WTC11 (cell line): Measurements from ENCODE around the gene C9orf153. TPM values are rescaled to one million over a fixed set of nuclear protein-coding genes. Genes with fewer than 3 reads are reported as not detected.

Experiments
- ATAC-seq: fragments of 200-7000 bp; cut with Tn5 transposase; 2 replicates; pipeline ENCODE4 v1.10.0; 2021; ENCODE audit warnings: mild to moderate bottlenecking, moderate library complexity
- CTCF ChIA-PET: fragments of 300-600 bp; sonication (Branson Sonifier 250); formaldehyde crosslinking; loops from one replicate; lab custom pipeline; 2021; ENCODE audit warnings: antibody characterized with exemption; lab: Charles Lee
- POLR2A ChIA-PET: fragments of 350-600 bp; sonication (Branson Sonifier 250); formaldehyde crosslinking; loops from one replicate; lab custom pipeline; 2021; ENCODE audit warnings: antibody characterized with exemption; lab: Charles Lee
- DNase-seq: peaks from one replicate; pipeline ENCODE4 v3.0.0; 2021; ENCODE audit warnings: low spot score
- H3K27ac Mint-ChIP-seq: 2 replicates; pipeline ENCODE4 v1.8.0; 2021; ENCODE audit warnings: mixed read lengths
- H3K27me3 Mint-ChIP-seq: 2 replicates; pipeline ENCODE4 v1.8.0; 2021; ENCODE audit warnings: low read depth, mild to moderate bottlenecking, moderate library complexity, mixed read lengths
- H3K36me3 Mint-ChIP-seq: 2 replicates; pipeline ENCODE4 v1.8.0; 2021; ENCODE audit warnings: mixed read lengths
- H3K4me1 Mint-ChIP-seq: 2 replicates; pipeline ENCODE4 v1.8.0; 2022; ENCODE audit warnings: mixed read lengths
- H3K4me3 Mint-ChIP-seq: 2 replicates; pipeline ENCODE4 v1.8.0; 2021; ENCODE audit warnings: mild to moderate bottlenecking, moderate library complexity, mixed read lengths
- H3K9me3 Mint-ChIP-seq: 2 replicates; pipeline ENCODE4 v1.8.0; 2021; ENCODE audit warnings: mixed read lengths
- CREM ChIP-seq: sonication (generic); formaldehyde crosslinking; IDR thresholded peaks from 2 replicates; pipeline ENCODE4 v1.8.1; 2022; ENCODE audit warnings: mild to moderate bottlenecking, missing genetic modification reagents, moderate library complexity
- GABPB1 ChIP-seq: sonication (generic); formaldehyde crosslinking; IDR thresholded peaks from 2 replicates; pipeline ENCODE4 v1.8.1; 2023; ENCODE audit warnings: mild to moderate bottlenecking, missing genetic modification reagents
- JUN ChIP-seq: sonication (generic); formaldehyde crosslinking; IDR thresholded peaks from 2 replicates; pipeline ENCODE4 v1.8.0; 2023; ENCODE audit warnings: mild to moderate bottlenecking, missing genetic modification reagents
- OVOL2 ChIP-seq: fragments of 250-450 bp; sonication (Bioruptor Pico); IDR thresholded peaks from 2 replicates; pipeline ENCODE4 v1.9.0; 2021; ENCODE audit warnings: mild to moderate bottlenecking, borderline replicate concordance
- SMAD4 ChIP-seq: sonication (generic); formaldehyde crosslinking; IDR thresholded peaks from 2 replicates; pipeline ENCODE4 v1.8.0; 2022; ENCODE audit warnings: mild to moderate bottlenecking, missing genetic modification reagents
- SOX15 ChIP-seq: fragments of 250-450 bp; sonication (Bioruptor Pico); IDR thresholded peaks from 2 replicates; pipeline ENCODE4 v1.9.0; 2021; ENCODE audit warnings: mild to moderate bottlenecking
- SP1 ChIP-seq: sonication (generic); formaldehyde crosslinking; conservative IDR thresholded peaks from 2 replicates; pipeline ENCODE4 v1.8.1; 2022; ENCODE audit warnings: missing genetic modification reagents
- ZNF396 ChIP-seq: fragments of 250-450 bp; sonication (Bioruptor Pico); IDR thresholded peaks from 2 replicates; pipeline ENCODE4 v1.8.0; 2021; ENCODE audit warnings: mild to moderate bottlenecking, moderate library complexity, borderline replicate concordance
- ZNF423 ChIP-seq: fragments of 250-450 bp; sonication (Bioruptor Pico); IDR thresholded peaks from 2 replicates; pipeline ENCODE4 v2.1.2; 2022; ENCODE audit warnings: mild to moderate bottlenecking, moderate library complexity
- ZNF671 ChIP-seq: fragments of 250-450 bp; sonication (Bioruptor Pico); IDR thresholded peaks from 2 replicates; pipeline ENCODE4 v1.8.0; 2021; ENCODE audit warnings: mild to moderate bottlenecking
- total RNA-seq: library from RNA; stranded (reverse); gene quantifications from 3 replicates; pipeline ENCODE4 v1.2.3, GENCODE V29; 2021
- TF ChIP-seq, protein P1 (sequence below): sonication (generic); formaldehyde crosslinking; IDR thresholded peaks from 2 replicates; pipeline ENCODE4 v1.8.0; 2022; ENCODE audit warnings: mild to moderate bottlenecking, missing genetic modification reagents
- TF ChIP-seq, protein P2 (sequence below): sonication (generic); formaldehyde crosslinking; conservative IDR thresholded peaks from 2 replicates; pipeline ENCODE4 v1.8.1; 2022; ENCODE audit warnings: mild to moderate bottlenecking, missing genetic modification reagents
- TF ChIP-seq, protein P3 (sequence below): sonication (generic); formaldehyde crosslinking; IDR thresholded peaks from 2 replicates; pipeline ENCODE4 v1.8.1; 2022; ENCODE audit warnings: mild to moderate bottlenecking, moderate library complexity, missing genetic modification reagents
- TF ChIP-seq, protein P4 (sequence below): sonication (generic); formaldehyde crosslinking; IDR thresholded peaks from 2 replicates; pipeline ENCODE4 v1.8.0; 2023; ENCODE audit warnings: missing genetic modification reagents
- TF ChIP-seq, protein P5 (sequence below): sonication (generic); formaldehyde crosslinking; IDR thresholded peaks from 2 replicates; pipeline ENCODE4 v1.8.1; 2022; ENCODE audit warnings: missing genetic modification reagents, borderline replicate concordance
- TF ChIP-seq, protein P6 (sequence below): fragments of 250-450 bp; sonication (Bioruptor Pico); IDR thresholded peaks from 2 replicates; pipeline ENCODE4 v1.8.0; 2021; ENCODE audit warnings: mild to moderate bottlenecking

C9orf153 gene
- total RNA-seq, 1 experiment from 2014 or later, result not detected

DNA sequence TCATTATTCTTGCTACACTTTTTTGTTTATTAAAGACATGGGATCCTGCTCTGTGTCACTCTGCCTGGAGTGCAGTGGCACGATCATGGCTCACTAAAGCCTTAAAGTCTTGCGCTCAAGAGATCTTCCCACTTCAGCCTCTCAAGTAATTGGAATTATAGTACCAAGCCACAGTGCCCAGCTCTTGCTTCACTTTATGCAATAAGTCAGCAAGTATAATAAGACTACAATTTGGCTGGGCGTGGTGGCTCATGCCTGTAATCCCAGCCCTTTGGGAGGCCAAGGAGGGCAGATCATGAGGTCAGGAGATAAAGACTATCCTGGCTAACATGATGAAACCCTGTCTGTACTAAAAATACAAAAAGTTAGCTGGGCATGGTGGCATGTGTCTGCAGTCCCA is 5.9 kb downstream of the C9orf153 start (continued):
- TF ChIP-seq GABPB1 (CRISPR knock-in tag) (no peak), SP1 (no peak)
- TF ChIP-seq, protein P1, sequence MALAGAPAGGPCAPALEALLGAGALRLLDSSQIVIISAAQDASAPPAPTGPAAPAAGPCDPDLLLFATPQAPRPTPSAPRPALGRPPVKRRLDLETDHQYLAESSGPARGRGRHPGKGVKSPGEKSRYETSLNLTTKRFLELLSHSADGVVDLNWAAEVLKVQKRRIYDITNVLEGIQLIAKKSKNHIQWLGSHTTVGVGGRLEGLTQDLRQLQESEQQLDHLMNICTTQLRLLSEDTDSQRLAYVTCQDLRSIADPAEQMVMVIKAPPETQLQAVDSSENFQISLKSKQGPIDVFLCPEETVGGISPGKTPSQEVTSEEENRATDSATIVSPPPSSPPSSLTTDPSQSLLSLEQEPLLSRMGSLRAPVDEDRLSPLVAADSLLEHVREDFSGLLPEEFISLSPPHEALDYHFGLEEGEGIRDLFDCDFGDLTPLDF, result no peak

DNA sequence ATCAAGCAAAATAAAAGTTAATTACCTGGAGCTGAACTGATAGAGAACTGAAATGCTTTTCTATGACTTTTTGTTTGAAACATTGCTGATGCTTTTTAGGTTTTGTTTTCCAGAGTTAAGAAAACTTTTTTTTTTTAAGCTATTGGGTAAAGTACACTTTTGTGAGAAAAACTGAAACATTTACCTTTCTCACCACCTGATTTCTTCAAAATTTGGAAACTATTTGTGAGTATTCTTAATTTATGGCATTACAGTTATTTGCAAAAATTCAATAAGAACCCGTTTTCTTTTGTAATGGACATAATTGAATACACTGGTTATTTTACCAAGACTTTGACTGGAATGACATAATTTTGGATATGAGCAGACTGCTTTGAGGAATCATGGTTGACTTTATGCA is 6.6 kb downstream of the C9orf153 start:
- H3K27me3 Mint-ChIP-seq, result no peaks in the 10 kb centered on the region
- no peaks in the 10 kb centered on the region; the same call in 1 of the 2 replicates for H3K4me1 Mint-ChIP-seq
- DNase-seq, result no peak
- peaks cover 24% of the 10 kb centered on the region for H3K9me3 Mint-ChIP-seq
- POLR2A ChIA-PET, result no interaction called here
- TF ChIP-seq, protein P2, sequence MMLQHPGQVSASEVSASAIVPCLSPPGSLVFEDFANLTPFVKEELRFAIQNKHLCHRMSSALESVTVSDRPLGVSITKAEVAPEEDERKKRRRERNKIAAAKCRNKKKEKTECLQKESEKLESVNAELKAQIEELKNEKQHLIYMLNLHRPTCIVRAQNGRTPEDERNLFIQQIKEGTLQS (CRISPR knock-in tag), result no peak
- no peak for TF ChIP-seq SP1
- TF ChIP-seq, protein P1, result no peak
- TF ChIP-seq, all 79 proteins: peak for 0
- H3K4me3 Mint-ChIP-seq, result no peak overlapping the region
- CTCF ChIA-PET, result no interaction called here
- H3K27ac Mint-ChIP-seq, result no peak overlapping the region
- ATAC-seq, result no peak
- peaks cover 19% of the 10 kb centered on the region for H3K36me3 Mint-ChIP-seq

DNA sequence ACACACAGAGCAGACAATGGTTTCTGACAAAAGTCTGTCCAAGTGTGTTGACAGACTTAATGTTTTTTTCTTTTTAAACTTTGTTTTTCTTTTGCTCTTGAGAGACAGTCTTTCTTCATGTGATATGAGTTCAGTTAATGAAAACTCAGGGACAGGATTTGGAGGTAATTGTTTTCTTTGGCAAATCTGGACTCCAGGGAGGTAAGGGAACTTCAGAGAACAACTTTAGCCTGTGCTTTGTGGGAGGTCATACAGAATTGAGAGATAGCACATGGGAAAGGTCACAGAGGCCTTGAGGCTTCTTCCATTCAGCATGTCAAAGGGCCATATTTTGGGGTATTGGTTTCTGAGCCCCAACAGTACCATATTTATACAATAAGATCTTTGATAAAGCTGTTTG is 9.3 kb downstream of the C9orf153 start:
- ChIA-PET POLR2A (no interaction called here), CTCF (no interaction called here)
- Mint-ChIP-seq H3K4me1 (peaks cover 6% of the 10 kb centered on the region; the same call in 1 of the 2 replicates), H3K36me3 (peaks cover 19% of the 10 kb centered on the region), H3K27ac (no peak overlapping the region), H3K9me3 (peaks cover 24% of the 10 kb centered on the region), H3K4me3 (no peak overlapping the region), H3K27me3 (no peaks in the 10 kb centered on the region)
- TF ChIP-seq JUN (CRISPR knock-in tag) (no peak), ZNF423 (CRISPR knock-in tag) (no peak), SMAD4 (no peak), ZNF671 (CRISPR knock-in tag) (no peak), SOX15 (no peak), ZNF396 (CRISPR knock-in tag) (no peak), OVOL2 (no peak), CREM (no peak)
- TF ChIP-seq, protein P3, sequence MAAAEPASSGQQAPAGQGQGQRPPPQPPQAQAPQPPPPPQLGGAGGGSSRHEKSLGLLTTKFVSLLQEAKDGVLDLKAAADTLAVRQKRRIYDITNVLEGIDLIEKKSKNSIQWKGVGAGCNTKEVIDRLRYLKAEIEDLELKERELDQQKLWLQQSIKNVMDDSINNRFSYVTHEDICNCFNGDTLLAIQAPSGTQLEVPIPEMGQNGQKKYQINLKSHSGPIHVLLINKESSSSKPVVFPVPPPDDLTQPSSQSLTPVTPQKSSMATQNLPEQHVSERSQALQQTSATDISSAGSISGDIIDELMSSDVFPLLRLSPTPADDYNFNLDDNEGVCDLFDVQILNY (CRISPR knock-in tag), result no peak
- TF ChIP-seq, protein P4, sequence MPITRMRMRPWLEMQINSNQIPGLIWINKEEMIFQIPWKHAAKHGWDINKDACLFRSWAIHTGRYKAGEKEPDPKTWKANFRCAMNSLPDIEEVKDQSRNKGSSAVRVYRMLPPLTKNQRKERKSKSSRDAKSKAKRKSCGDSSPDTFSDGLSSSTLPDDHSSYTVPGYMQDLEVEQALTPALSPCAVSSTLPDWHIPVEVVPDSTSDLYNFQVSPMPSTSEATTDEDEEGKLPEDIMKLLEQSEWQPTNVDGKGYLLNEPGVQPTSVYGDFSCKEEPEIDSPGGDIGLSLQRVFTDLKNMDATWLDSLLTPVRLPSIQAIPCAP (CRISPR knock-in tag), result no peak
- TF ChIP-seq, protein P5, sequence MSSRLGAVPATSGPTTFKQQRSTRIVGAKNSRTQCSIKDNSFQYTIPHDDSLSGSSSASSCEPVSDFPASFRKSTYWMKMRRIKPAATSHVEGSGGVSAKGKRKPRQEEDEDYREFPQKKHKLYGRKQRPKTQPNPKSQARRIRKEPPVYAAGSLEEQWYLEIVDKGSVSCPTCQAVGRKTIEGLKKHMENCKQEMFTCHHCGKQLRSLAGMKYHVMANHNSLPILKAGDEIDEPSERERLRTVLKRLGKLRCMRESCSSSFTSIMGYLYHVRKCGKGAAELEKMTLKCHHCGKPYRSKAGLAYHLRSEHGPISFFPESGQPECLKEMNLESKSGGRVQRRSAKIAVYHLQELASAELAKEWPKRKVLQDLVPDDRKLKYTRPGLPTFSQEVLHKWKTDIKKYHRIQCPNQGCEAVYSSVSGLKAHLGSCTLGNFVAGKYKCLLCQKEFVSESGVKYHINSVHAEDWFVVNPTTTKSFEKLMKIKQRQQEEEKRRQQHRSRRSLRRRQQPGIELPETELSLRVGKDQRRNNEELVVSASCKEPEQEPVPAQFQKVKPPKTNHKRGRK (CRISPR knock-in tag), result no peak
- TF ChIP-seq, protein P6, sequence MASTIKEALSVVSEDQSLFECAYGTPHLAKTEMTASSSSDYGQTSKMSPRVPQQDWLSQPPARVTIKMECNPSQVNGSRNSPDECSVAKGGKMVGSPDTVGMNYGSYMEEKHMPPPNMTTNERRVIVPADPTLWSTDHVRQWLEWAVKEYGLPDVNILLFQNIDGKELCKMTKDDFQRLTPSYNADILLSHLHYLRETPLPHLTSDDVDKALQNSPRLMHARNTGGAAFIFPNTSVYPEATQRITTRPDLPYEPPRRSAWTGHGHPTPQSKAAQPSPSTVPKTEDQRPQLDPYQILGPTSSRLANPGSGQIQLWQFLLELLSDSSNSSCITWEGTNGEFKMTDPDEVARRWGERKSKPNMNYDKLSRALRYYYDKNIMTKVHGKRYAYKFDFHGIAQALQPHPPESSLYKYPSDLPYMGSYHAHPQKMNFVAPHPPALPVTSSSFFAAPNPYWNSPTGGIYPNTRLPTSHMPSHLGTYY (CRISPR knock-in tag), result no peak
- ATAC-seq (no peak), DNase-seq (no peak)
